NCI-H146 treated with DMSO at 0.1 percent for 48 hours (cell line): ENCODE measurements around the gene TMOD1.

ENCODE experiments used
- DNase-seq: peaks from one replicate; lab custom pipeline; 2025; ENCODE audit not compliant: unreplicated experiment; lab: John Stamatoyannopoulos, UW

The TMOD1 gene

DNA sequence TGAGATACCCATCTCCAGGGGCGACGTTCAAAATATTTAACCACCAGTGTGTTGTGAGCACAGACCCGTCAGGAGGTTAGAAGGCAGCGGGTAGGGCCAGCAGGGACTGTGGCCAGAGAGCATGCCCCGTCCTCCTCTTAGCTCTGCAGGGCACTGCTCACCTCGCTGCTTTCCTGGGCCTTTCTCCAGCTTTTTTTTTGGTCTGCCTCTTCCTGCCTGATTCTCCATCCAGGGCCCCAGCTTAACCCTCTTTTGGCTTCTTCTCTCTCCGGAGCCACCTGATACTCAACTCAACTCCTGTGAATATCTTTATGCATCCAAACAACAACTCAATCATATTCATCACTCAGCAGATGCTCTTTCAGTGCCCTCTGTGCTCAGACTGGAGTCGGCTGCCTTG lies 44.0 kb downstream of the TMOD1 start:
- no peak for DNase-seq

DNA sequence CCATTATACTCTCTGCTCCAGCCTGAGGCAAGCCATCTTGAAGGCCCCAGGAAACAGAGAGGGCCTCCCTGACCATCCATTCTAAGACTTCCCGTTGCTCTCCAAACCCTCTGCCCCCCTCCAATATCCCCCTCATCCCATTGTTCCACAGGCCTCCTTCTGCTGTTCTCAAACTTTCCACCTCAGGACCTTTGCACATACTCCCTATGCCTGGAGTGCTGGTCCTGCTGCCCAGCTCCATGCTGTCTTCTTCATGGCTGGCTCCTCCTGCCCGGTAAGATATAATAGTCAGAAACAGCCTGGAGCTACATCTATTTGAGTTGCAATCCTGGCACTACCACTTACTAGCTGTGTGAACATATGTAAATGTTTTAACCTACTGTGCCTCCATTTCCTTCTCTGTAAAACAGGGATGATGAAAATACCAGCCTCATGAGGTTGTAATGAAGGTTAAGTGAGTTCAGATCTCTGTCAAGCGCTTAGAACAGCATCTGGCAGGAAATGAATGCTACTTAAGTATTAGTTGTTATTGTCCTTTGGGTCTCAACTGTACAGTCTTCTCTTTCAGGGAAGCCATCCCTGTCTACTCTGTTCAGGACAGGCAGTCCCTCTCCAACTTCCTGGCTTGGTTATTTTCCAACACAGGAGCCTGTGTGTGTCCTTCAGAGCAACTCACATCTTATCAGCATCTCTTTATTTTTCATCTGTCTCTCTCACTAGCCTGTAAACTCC lies 45.8 kb downstream of the TMOD1 start:
- no peak for DNase-seq

GRCh38 chr9:97548379-97548778 lies 46.9 kb downstream of the TMOD1 start:
- DNase-seq: no peak

- no peak for DNase-seq
These were observed 47.5 kb downstream of the TMOD1 start for GRCh38 chr9:97548819-97549540.

DNA sequence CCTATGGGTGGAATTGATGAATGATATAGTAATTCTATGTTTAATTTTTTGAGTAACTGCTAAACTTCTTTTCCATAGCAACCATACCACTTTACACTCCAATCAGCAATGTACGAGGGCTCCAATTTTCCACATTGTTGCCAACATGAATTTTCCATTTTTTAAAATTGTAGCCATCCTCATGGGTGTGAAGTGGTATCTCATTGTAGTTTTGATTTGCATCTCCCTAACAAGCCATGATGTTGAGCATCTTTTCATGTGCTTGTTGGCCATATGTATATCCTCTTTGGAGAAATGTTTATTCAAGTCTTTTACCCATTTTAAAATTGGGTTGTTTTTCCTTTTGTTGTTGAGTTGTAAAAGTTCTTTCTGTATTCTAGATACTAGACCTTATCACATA lies 48.9 kb downstream of the TMOD1 start:
- DNase-seq: no peak

DNA sequence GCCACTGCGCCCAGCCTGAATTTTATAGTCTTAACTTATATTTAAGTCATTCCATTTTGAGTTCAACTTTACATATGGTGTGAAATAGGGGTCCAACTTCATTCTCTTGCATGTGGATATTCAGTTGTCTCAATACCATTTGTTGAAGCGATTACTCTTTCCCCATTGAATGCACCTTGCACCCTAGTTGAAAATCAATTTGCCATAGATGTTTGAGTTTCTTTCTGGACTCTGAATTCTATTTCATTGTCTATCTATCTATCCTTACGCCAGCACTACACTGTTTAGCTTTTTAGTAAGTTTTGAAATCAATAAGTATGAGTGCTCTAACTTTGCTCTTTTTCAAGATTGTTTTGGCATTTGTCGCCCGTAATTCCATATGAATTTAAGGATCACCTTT lies 49.8 kb downstream of the TMOD1 start:
- no peak for DNase-seq

DNA sequence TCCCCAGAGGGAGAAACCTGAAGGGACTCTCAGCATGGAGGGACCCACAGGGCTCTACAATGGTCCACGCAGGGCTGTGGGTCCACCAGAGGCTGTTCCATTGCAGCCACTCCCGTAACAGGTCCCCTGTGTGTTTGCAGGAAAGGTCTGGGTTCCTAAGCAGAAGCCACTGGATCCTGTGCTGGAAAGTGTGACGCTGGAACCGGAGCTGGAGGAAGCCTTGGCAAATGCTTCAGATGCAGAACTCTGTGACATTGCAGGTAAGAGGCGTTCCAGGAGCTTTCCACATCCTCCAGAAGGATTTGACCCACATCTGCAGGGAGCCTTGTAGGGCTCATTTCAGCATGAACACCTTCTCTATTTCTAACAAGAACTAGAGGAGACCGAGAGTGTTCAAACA lies 51.7 kb downstream of the TMOD1 start:
- no peak for DNase-seq

- no peak for DNase-seq
These were observed 52.4 kb downstream of the TMOD1 start for GRCh38 chr9:97553841-97554240.

- DNase-seq: no peak
These were observed 53.2 kb downstream of the TMOD1 start for GRCh38 chr9:97554566-97555075.

DNA sequence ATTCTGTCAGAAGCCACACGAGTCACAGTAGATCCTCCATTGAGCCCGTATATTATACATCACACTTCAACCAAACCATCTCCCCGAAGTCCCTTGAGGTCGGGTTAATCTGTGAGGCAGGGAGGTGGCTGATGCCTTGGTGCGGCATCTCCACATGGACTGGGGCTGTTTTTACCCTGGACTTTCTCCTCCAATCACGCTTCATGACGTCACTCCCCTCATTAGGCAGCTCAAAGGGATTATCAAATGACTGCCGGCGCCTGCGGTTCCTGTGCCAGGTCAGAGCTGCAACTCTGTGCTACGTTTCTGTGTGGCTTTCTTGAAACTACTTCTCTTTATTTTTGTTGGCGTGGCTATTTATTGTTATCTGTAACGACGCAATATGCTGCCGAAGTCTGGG lies 53.7 kb downstream of the TMOD1 start:
- DNase-seq: no peak

- no peak for DNase-seq
These were observed 54.7 kb downstream of the TMOD1 start for GRCh38 chr9:97556036-97556720.

DNA sequence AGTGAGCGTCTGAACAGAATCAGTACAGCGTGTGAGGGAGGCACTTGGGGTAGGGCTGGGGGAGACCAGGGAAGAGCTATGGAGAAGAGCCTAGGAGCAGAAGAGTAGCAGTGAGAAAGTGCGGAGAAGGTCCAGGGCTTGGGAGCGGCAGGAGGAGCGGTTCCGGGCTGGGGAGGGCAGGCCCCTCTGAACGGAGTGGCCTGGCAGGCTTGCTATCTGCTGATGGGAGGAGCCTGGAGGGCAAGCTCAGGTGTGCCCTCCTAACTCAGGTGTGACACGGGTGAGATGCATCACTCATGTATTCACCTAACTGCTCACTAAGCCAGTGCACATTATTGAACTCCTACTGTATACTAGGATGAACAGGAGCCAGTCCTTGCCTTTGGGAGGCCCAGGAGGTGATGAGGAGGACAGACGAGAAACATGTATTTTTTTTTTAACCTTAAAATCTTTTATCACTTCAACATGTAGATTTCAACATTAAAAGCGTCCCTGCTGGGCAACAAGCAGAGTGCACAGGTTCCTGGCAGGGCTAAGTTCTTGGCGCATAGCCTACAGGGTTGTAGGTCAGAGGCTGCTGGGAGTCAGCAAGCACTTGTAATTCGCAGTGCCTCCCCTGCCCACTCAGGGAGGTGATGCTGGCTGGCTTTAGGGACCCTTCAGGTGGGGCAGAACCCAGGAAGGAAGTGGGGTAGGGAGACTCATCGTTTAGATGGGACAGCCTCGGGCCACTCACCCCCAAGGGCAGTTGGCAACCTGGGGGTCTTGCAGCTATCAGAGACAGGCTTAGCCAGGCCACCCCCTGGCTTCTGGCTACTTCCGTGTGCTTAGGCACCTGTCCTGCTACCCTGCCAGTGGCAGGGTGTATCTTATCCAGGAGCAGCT lies 55.5 kb downstream of the TMOD1 start:
- DNase-seq: no peak

DNA sequence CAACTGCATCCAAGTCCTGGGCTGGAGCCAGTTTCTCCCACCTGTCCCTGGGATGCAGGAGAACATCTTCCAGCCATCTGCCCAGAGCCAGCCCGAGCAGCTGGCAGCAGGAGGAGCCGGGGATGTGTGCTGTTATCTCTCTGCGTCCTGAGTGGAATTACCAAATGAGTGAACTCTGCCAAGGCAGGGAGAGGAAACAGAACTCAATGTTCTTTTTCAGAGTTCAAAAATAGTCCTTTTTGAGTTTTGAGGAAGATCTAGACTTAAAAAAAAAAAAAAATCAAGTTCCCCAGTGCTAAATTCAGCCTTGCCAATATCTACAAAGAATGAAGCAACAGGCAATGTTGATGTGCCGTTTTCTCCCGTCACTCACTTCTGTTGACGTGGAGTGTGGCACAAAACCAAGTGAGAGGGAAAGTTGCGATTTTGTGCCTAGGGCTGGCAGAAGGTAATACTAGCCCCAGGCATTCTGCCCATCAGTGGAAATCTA lies 56.2 kb downstream of the TMOD1 start:
- DNase-seq: no peak

DNA sequence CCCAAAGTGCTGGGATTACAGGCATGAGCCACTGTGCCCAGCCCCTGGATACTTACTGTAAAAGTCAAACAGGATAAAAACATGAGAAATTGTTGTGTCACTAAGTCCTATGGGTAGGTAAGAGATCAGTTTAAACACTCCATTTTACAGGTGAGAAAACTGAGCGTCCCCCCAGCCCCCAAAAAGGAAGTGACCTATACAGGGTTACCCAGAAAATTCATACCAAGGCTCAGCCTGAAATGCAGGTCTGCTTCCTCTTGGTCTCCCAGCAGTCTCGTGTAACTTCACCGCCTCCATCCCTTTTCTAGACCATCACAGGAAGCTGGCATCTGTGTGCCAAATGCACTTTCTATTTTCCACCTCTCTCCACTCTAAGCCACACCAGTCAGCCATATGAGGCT lies 57.2 kb downstream of the TMOD1 start:
- no peak for DNase-seq

DNA sequence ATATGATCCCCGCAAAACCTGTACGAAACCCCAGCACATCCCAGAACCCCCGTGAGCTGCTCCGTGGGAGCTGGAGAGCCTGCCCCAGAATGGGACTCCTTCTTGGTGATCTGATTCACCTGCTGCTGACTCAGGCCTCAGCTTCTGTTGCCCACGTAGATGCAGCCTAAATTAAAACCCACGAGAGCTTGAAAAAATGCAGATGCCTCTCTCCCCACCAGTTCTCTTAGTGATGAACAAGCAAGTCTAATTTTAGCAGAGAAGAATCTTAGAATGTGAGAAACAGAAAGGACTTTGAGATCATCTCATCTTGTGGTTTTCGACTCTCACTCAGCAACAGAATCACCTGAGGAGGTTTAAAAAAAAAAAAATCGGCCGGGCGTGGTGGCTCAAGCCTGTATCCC lies 57.6 kb downstream of the TMOD1 start:
- no peak for DNase-seq

DNA sequence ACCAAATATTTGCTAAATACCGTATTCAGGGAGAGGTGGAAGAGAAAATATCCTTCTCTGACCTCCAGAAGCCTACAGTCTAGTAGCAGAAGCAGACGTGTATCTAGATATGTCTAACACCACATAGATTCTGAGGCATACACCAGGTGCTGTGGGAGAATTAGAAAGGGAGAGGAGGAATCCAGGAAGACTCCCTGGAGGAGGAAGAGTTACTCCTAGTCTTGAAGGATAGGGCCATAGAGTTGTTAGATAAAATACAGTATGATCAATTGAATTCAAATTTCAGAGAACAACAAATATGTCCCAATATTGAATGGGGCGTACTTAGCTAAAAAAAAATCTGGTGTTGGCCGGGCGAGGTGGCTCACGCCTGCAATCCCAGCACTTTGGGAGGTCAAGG lies 58.7 kb downstream of the TMOD1 start:
- DNase-seq: no peak

- DNase-seq: no peak
These were observed 59.4 kb downstream of the TMOD1 start for GRCh38 chr9:97560851-97561250.

DNA sequence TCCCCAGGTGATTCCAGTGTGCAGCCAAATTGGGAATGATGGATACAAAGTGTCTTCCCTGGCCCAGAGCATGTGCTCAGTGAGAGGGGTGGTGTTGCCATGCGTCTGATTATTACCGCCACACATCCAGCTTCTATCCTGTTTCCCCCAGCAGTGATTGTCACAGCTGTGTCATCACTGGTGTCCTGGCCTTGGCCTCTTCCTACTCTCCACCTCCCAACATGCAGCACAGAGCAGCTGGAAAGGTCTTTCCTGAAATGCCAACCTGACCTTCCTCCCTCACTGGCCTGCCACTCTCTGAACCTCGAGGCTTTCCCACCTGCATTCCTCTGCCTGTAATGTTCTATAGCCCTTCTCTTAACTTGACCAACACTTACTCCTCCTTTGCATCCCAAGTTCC lies 60.0 kb downstream of the TMOD1 start:
- no peak for DNase-seq

- DNase-seq: no peak
These were observed 61.1 kb downstream of the TMOD1 start for GRCh38 chr9:97562542-97562941.

GRCh38 chr9:97563458-97564135 lies 62.1 kb downstream of the TMOD1 start:
- DNase-seq: no peak
